ENCODE measurements around the gene MDFIC.

The MDFIC gene

GRCh38 chr7:115007751-115008150 lies 85.9 kb downstream of the MDFIC start:
- H3K4me1 ChIP-seq, result peaks cover 12% of the 10 kb centered on the region

DNA sequence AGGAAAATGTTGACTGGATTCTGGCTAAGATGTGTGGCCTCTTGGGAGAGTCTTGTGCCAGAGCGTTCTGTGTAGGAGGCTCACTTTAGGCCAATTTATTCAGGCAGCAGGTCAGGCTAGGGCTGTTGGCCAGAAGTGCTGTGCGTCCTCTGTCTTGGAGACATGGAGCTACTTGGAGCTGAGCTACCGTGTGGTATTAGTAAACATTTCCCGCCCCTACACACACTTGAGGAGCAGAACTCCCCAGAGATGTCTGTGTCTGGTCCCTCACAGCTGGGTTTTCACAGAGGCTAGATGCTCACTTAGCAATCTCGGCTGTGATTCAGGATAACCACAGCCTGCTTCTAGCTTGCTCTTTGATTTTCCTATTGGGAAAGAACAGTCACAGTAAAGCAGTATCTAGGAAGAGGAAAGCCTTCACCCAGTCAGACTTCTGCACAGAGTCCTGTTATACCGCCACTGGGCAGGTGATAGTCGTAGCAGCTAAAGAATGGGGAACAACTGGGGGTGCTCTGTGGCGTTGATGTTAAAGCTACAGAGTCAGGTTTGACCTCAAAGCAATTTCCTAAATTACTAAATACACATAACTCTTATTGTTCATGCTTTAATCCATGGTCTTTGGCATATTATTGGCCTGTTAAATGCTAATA lies 86.7 kb downstream of the MDFIC start:
- no peaks in the 10 kb centered on the region for H3K36me3 ChIP-seq
- H3K4me2 ChIP-seq, result no peak overlapping the region
- no peaks in the 10 kb centered on the region for H3K9me3 ChIP-seq
- TF ChIP-seq Cebpa-rat (IDR thresholded peaks at IDR 0.05), result no peak
- H3K4me1 ChIP-seq, result peaks cover 12% of the 10 kb centered on the region
- H3K27me3 ChIP-seq, result no peaks in the 10 kb centered on the region
- no peak overlapping the region for H3K4me3 ChIP-seq
- no peaks in the 10 kb centered on the region for H4K20me1 ChIP-seq
- no peak overlapping the region for H3K27ac ChIP-seq
- no peak overlapping the region for H3K9ac ChIP-seq

More at GRCh38 chr7:115007751-115008150, 85.9 kb downstream of the MDFIC start:
- no peaks in the 10 kb centered on the region for H3K36me3 ChIP-seq
- H3K9ac ChIP-seq, result no peak overlapping the region
- no peaks in the 10 kb centered on the region for H4K20me1 ChIP-seq
- no peak overlapping the region for H3K4me2 ChIP-seq
- no peak overlapping the region for H3K27ac ChIP-seq
- H3K9me3 ChIP-seq, result no peaks in the 10 kb centered on the region
- H3K4me3 ChIP-seq, result no peak overlapping the region
- H3K27me3 ChIP-seq, result no peaks in the 10 kb centered on the region
- TF ChIP-seq Cebpa-rat (IDR thresholded peaks at IDR 0.05), result no peak

- Histone ChIP-seq H3K4me1 (peaks cover 12% of the 10 kb centered on the region), H3K9me3 (no peaks in the 10 kb centered on the region), H3K4me2 (no peak overlapping the region), H3K9ac (no peak overlapping the region), H3K36me3 (no peaks in the 10 kb centered on the region), H3K27ac (no peak overlapping the region), H4K20me1 (no peaks in the 10 kb centered on the region), H3K4me3 (no peak overlapping the region), H3K27me3 (no peaks in the 10 kb centered on the region)
- no peak for TF ChIP-seq Cebpa-rat (IDR thresholded peaks at IDR 0.05)
Measured at GRCh38 chr7:115009139-115009538, 87.2 kb downstream of the MDFIC start.

GRCh38 chr7:115009736-115010440 lies 88.0 kb downstream of the MDFIC start:
- no peak for TF ChIP-seq Cebpa-rat (IDR thresholded peaks at IDR 0.05)
- no peaks in the 10 kb centered on the region for H3K27me3 ChIP-seq
- peaks cover 12% of the 10 kb centered on the region for H3K4me1 ChIP-seq
- no peaks in the 10 kb centered on the region for H3K9me3 ChIP-seq
- no peak overlapping the region for H3K4me3 ChIP-seq
- H3K9ac ChIP-seq, result no peak overlapping the region
- no peaks in the 10 kb centered on the region for H3K36me3 ChIP-seq
- H3K4me2 ChIP-seq, result no peak overlapping the region
- H4K20me1 ChIP-seq, result no peaks in the 10 kb centered on the region
- no peak overlapping the region for H3K27ac ChIP-seq

- Histone ChIP-seq H3K4me3 (no peak overlapping the region), H3K27me3 (no peaks in the 10 kb centered on the region), H3K36me3 (no peaks in the 10 kb centered on the region), H3K9me3 (no peaks in the 10 kb centered on the region), H3K4me2 (no peak overlapping the region), H4K20me1 (no peaks in the 10 kb centered on the region), H3K9ac (no peak overlapping the region), H3K4me1 (peaks cover 12% of the 10 kb centered on the region), H3K27ac (no peak overlapping the region)
- no peak for TF ChIP-seq Cebpa-rat (IDR thresholded peaks at IDR 0.05)
Measured at GRCh38 chr7:115010441-115010820, 88.5 kb downstream of the MDFIC start.

GRCh38 chr7:115013886-115014285 lies 92.0 kb downstream of the MDFIC start:
- Histone ChIP-seq H3K36me3 (no peaks in the 10 kb centered on the region), H3K4me3 (no peak overlapping the region), H3K9me3 (no peaks in the 10 kb centered on the region), H3K27ac (no peak overlapping the region), H3K4me2 (no peak overlapping the region), H3K27me3 (no peaks in the 10 kb centered on the region), H3K4me1 (peaks cover 6% of the 10 kb centered on the region), H4K20me1 (no peaks in the 10 kb centered on the region), H3K9ac (no peak overlapping the region)
- TF ChIP-seq Cebpa-rat (IDR thresholded peaks at IDR 0.05), result no peak

DNA sequence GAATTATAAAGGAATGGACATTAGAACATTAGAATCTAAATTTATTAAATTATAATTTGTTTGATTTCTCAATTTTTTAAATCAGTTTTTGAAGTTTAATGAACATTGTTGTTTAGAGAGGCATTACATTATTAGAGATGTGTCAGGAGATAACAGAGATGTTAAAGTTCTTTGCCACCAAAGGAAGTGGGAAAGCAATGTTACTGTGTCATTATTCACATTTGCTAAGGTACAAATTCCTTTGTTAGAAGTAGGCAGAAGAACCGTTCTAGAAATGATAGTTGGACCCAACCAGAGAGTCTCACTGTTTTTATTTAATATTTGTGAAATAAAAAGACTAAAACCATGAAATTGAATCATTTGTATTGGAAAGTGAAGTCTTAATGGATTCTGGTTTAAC lies 92.9 kb downstream of the MDFIC start:
- Histone ChIP-seq H3K27me3 (no peaks in the 10 kb centered on the region), H3K27ac (no peak overlapping the region), H3K9ac (no peak overlapping the region), H3K36me3 (no peaks in the 10 kb centered on the region), H3K4me1 (no peaks in the 10 kb centered on the region), H3K4me3 (no peak overlapping the region), H4K20me1 (no peaks in the 10 kb centered on the region), H3K4me2 (no peak overlapping the region), H3K9me3 (no peaks in the 10 kb centered on the region)
- no peak for TF ChIP-seq Cebpa-rat (IDR thresholded peaks at IDR 0.05)

- no peak for TF ChIP-seq Cebpa-rat (IDR thresholded peaks at IDR 0.05)
- H3K4me1 ChIP-seq, result no peaks in the 10 kb centered on the region
- no peaks in the 10 kb centered on the region for H4K20me1 ChIP-seq
- H3K27me3 ChIP-seq, result no peaks in the 10 kb centered on the region
- H3K9ac ChIP-seq, result no peak overlapping the region
- no peaks in the 10 kb centered on the region for H3K36me3 ChIP-seq
- no peak overlapping the region for H3K4me3 ChIP-seq
- H3K27ac ChIP-seq, result no peak overlapping the region
- no peak overlapping the region for H3K4me2 ChIP-seq
- H3K9me3 ChIP-seq, result no peaks in the 10 kb centered on the region
Measured at GRCh38 chr7:115015619-115016018, 93.7 kb downstream of the MDFIC start.

DNA sequence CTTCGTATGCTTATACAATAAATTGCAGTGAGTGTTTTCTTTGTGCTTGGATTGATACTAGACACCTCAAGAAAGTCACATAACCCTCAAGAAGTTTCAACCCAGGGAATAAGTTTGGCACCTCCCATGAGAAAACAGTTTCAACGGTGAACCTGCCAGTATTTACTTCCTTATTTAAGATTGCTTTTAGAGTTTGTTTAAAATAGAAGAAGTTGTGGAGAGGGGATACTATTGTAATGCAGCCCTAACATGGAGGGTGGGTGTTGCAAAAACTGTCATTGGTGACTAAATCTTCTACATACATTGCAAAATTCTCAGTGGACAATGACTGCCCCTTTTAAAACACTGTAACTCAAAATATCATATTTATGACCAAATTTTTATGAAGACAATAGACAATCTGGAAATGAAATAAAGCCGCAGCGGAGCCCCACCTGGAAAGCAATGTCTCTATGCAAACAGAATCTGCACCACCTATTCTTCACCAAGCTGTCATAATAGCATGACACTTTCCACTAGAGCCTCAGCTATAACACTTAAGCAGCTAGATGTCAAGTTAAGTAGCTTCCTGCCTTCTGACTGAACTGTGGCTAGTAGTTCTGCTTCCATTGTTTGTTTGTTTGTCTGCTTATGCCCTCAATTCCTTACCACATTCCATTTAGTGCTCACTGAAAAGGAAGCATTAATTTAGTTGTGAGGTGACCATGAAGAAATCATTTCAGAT lies 98.2 kb downstream of the MDFIC start:
- Histone ChIP-seq H3K4me1 (no peaks in the 10 kb centered on the region), H3K27ac (no peak overlapping the region), H3K9ac (no peak overlapping the region), H3K9me3 (no peaks in the 10 kb centered on the region), H3K27me3 (no peaks in the 10 kb centered on the region), H3K36me3 (no peaks in the 10 kb centered on the region), H3K4me2 (no peak overlapping the region), H4K20me1 (no peaks in the 10 kb centered on the region), H3K4me3 (no peak overlapping the region)
- TF ChIP-seq Cebpa-rat (IDR thresholded peaks at IDR 0.05), result no peak

DNA sequence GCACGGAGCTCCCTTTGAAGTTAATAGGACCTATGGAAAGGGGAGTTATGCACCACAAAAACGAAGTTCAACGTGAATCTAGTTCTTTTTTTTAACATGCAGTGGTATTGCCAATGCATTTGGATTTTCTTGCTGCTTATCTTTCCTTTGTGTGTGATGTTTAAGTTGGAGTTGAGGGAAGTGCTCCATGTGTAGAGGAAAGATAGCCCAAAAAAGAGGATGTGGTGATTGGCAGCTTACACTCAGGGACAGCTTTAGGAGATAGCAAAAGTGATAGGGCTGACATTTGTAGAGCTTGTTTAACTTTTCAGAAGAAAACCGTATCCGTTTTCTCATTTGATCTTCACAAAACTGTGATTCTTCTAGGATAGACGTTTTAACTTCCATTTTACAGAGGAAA lies 101.3 kb downstream of the MDFIC start:
- Histone ChIP-seq H3K4me1 (no peaks in the 10 kb centered on the region), H3K27ac (no peak overlapping the region), H4K20me1 (no peaks in the 10 kb centered on the region), H3K36me3 (no peaks in the 10 kb centered on the region), H3K4me3 (no peak overlapping the region), H3K4me2 (no peak overlapping the region), H3K27me3 (no peaks in the 10 kb centered on the region), H3K9ac (no peak overlapping the region), H3K9me3 (no peaks in the 10 kb centered on the region)
- no peak for TF ChIP-seq Cebpa-rat (IDR thresholded peaks at IDR 0.05)
